Panc1 (cell line): ENCODE measurements around the gene CIB4. TPM values are rescaled to one million over a fixed set of nuclear protein-coding genes. Genes with fewer than 3 reads are reported as not detected.

Experiments used
- ATAC-seq: fragments of 200-7000 bp; cut with Tn5 transposase; 2 replicates; pipeline ENCODE4 v1.9.1; 2020; ENCODE audit warnings: mild to moderate bottlenecking, moderate library complexity
- BruUV-seq: library from RNA; stranded (reverse); fragments of 400-500 nt; replicated peaks from 2 replicates; lab custom pipeline; 2021; lab: Mats Ljungman, UMichigan
- CTCF ChIA-PET: fragments of 300-600 bp; sonication (Branson Sonifier 250); formaldehyde crosslinking; loops from one replicate; lab custom pipeline; 2022; ENCODE audit warnings: antibody characterized with exemption; lab: Charles Lee
- POLR2A ChIA-PET: fragments of 300-600 bp; sonication (Branson Sonifier 250); formaldehyde crosslinking; loops from one replicate; lab custom pipeline; 2022; ENCODE audit warnings: antibody characterized with exemption; lab: Charles Lee
- DNase-seq: peaks from one replicate; pipeline ENCODE4 v3.0.0-alpha.2; 2010; ENCODE audit warnings: low read depth, low spot score
- H3K27ac ChIP-seq: 2 replicates; pipeline ENCODE4 v1.5.1; 2011; ENCODE audit warnings: mild to moderate bottlenecking, low read length, inconsistent platforms
- H3K27me3 ChIP-seq: fragments of 200-500 bp; sonication (Bioruptor generic); 2 replicates; pipeline ENCODE4 v1.6.0; 2014; ENCODE audit warnings: low read length, inconsistent platforms; ENCODE audit not compliant: control insufficient read depth, insufficient read depth
- H3K36me3 ChIP-seq: fragments of 200-500 bp; sonication (Bioruptor generic); 2 replicates; pipeline ENCODE4 v1.5.1; 2014; ENCODE audit warnings: inconsistent platforms, mild to moderate bottlenecking, low read length, moderate library complexity; ENCODE audit not compliant: control insufficient read depth, insufficient read depth
- H3K4me1 ChIP-seq: 2 replicates; pipeline ENCODE4 v1.5.1; 2011; ENCODE audit warnings: inconsistent platforms, mild to moderate bottlenecking, low read length, moderate library complexity; ENCODE audit not compliant: control insufficient read depth, insufficient read depth
- H3K4me3 ChIP-seq, 2 experiments: 2 replicates each; pipeline ENCODE4 v1.5.1; 2011 to 2012; ENCODE audit warnings: low read depth in 2 of 2, low read length in 2 of 2, mild to moderate bottlenecking in 2 of 2, inconsistent platforms in 1 of 2, moderate library complexity in 1 of 2
- H3K9me3 ChIP-seq: fragments of 200-500 bp; sonication (Bioruptor generic); 2 replicates; pipeline ENCODE4 v1.5.1; 2014; ENCODE audit warnings: low read depth, mild to moderate bottlenecking, inconsistent platforms, low read length, moderate library complexity; ENCODE audit not compliant: control insufficient read depth, insufficient read depth
- CTCF ChIP-seq: fragments of 450-650 bp; IDR thresholded peaks from 2 replicates; pipeline ENCODE4 v1.5.1; 2017; ENCODE audit warnings: mild to moderate bottlenecking
- POLR2AphosphoS5 ChIP-seq: IDR thresholded peaks from 2 replicates; pipeline ENCODE4 v1.6.1; 2012; ENCODE audit warnings: mild to moderate bottlenecking, low read depth, low read length, moderate library complexity
- REST ChIP-seq, 2 experiments: IDR thresholded peaks; 2 replicates each; pipeline ENCODE4 v1.6.1; 2011 to 2012; ENCODE audit warnings: low read depth in 2 of 2, control low read depth in 1 of 2, low read length in 1 of 2, mild to moderate bottlenecking in 1 of 2, moderate library complexity in 1 of 2; ENCODE audit not compliant: insufficient read depth in 1 of 2
- SIN3A ChIP-seq: IDR thresholded peaks from 2 replicates; pipeline ENCODE4 v1.6.1; 2012; ENCODE audit warnings: low read depth, mild to moderate bottlenecking, low read length, moderate library complexity, borderline replicate concordance; ENCODE audit not compliant: insufficient read depth
- TCF7L2 ChIP-seq: IDR thresholded peaks from 2 replicates; pipeline ENCODE4 v1.6.1; 2011; ENCODE audit warnings: mild to moderate bottlenecking, low read depth, low read length, inconsistent platforms
- in situ Hi-C: cut with HindIII; loops from 2 replicates; pipeline ENCODE4 v1.10.0; 2016; ENCODE audit warnings: low sequenced_read_pairs, low pct_unique_long_range_greater_than_20kb
- intact Hi-C: fragments of 100-400 bp; cut with micrococcal nuclease; formaldehyde crosslinking; loops from one replicate; pipeline ENCODE4 v1.10.0; 2022; ENCODE audit not compliant: unreplicated experiment
- total RNA-seq: library from RNA; stranded (reverse); gene quantifications from one replicate; pipeline ENCODE4 v1.2.1, GENCODE V29; 2021; ENCODE audit not compliant: unreplicated experiment

Gene CIB4
- total RNA-seq, 1 experiment from 2014 or later: 0.33 TPM

GRCh38 chr2:26582890-26583289 lies 58.3 kb downstream of the CIB4 start:
- H3K27me3 ChIP-seq: peaks cover 13% of the 10 kb centered on the region
- no peak overlapping the region for H3K27ac ChIP-seq
- DNase-seq (no peak), ATAC-seq (no peak)
- TF ChIP-seq TCF7L2 (no peak), CTCF (no peak), POLR2AphosphoS5 (no peak)
- intact Hi-C loops: no loop called here
- no peaks in the 10 kb centered on the region for H3K9me3 ChIP-seq
- no peaks in the 10 kb centered on the region for H3K4me1 ChIP-seq
- CTCF ChIA-PET: no interaction called here
- no peaks in the 10 kb centered on the region for H3K36me3 ChIP-seq
- no peak overlapping the region for H3K4me3 ChIP-seq
- BruUV-seq: no TSS peak
- POLR2A ChIA-PET: no interaction called here
- in situ Hi-C loops: no loop called here

- no peak overlapping the region for H3K27ac ChIP-seq
- BruUV-seq: no TSS peak
- intact Hi-C loops: no loop called here
- ChIA-PET CTCF (interaction anchor here (0.6 to 1.3 kb wide), 2 partner anchors 80 to 96 kb away, joined by 3 to 4 read pairs; no protein-coding TSS in a partner anchor), POLR2A (no interaction called here)
- no peak overlapping the region for H3K4me3 ChIP-seq
- DNase-seq (no peak), ATAC-seq (no peak)
- H3K9me3 ChIP-seq: no peaks in the 10 kb centered on the region
- in situ Hi-C loops: no loop called here
- peaks cover 6% of the 10 kb centered on the region for H3K27me3 ChIP-seq
- H3K4me1 ChIP-seq: no peaks in the 10 kb centered on the region; the same call in 1 of the 2 replicates
- no peak for TF ChIP-seq SIN3A
- TF ChIP-seq CTCF: no peak
- no peak for TF ChIP-seq TCF7L2
- TF ChIP-seq POLR2AphosphoS5: no peak
- no peak for TF ChIP-seq REST (IDR thresholded peaks at IDR 0.05; ENCODE audit: insufficient read depth in 1 of 2, low read depth in 2 of 2, low read length in 1 of 2)
- no peaks in the 10 kb centered on the region for H3K36me3 ChIP-seq
Observed at GRCh38 chr2:26581991-26582842, 58.9 kb downstream of the CIB4 start.
